KMS-11 (cell line): ENCODE results near the gene FBLN1.
"Not testable (repeated sequence)": the region's sequence is repeated elsewhere in the genome, so short reads cannot be mapped to it uniquely, and the experiment has no call there.

ENCODE experiments used
- H2AFZ ChIP-seq: fragments of 200-600 bp; sonication (generic); 2 replicates; pipeline ENCODE4 v1.6.1; 2016; ENCODE audit warnings: antibody characterized with exemption, mixed run types, low read depth
- H3K27ac ChIP-seq: fragments of 200-600 bp; sonication (generic); 2 replicates; pipeline ENCODE4 v1.6.1; 2016; ENCODE audit warnings: mild to moderate bottlenecking, mixed run types
- H3K27me3 ChIP-seq: fragments of 200-600 bp; sonication (generic); 2 replicates; pipeline ENCODE4 v1.6.1; 2017; ENCODE audit warnings: mild to moderate bottlenecking, low read depth, mixed run types, moderate library complexity; ENCODE audit not compliant: insufficient read depth
- H3K36me3 ChIP-seq: fragments of 200-600 bp; sonication (generic); 2 replicates; pipeline ENCODE4 v1.6.1; 2017; ENCODE audit warnings: mild to moderate bottlenecking, mixed run types; ENCODE audit not compliant: insufficient read depth
- H3K4me1 ChIP-seq: fragments of 200-600 bp; sonication (generic); 2 replicates; pipeline ENCODE4 v1.6.1; 2016; ENCODE audit warnings: mild to moderate bottlenecking, low read depth, mixed run types; ENCODE audit not compliant: poor library complexity, severe bottlenecking
- H3K4me2 ChIP-seq: fragments of 200-600 bp; sonication (generic); 2 replicates; pipeline ENCODE4 v1.7.0; 2016; ENCODE audit warnings: mild to moderate bottlenecking, mixed run types
- H3K4me3 ChIP-seq: fragments of 200-600 bp; sonication (generic); IDR thresholded peaks from 2 replicates; pipeline ENCODE4 v1.6.1; 2017; ENCODE audit warnings: low read depth, low read length, mixed read lengths; ENCODE audit not compliant: insufficient read depth
- H3K79me2 ChIP-seq: fragments of 200-600 bp; sonication (generic); 2 replicates; pipeline ENCODE4 v1.6.1; 2016; ENCODE audit warnings: low read depth, mixed run types; ENCODE audit not compliant: insufficient read depth
- H3K9ac ChIP-seq: fragments of 200-600 bp; sonication (generic); 2 replicates; pipeline ENCODE4 v1.6.1; 2016; ENCODE audit warnings: mild to moderate bottlenecking, mixed run types
- H4K20me1 ChIP-seq: fragments of 200-600 bp; sonication (generic); 2 replicates; pipeline ENCODE4 v1.6.1; 2016; ENCODE audit warnings: mild to moderate bottlenecking, mixed run types; ENCODE audit not compliant: insufficient read depth
- CTCF ChIP-seq: fragments of 200-600 bp; sonication (generic); conservative IDR thresholded peaks from 2 replicates; pipeline ENCODE4 v1.6.1; 2017; ENCODE audit warnings: low read depth, mild to moderate bottlenecking, antibody characterized with exemption, low read length, moderate library complexity, mixed read lengths

The FBLN1 gene

GRCh38 chr22:45617948-45618347, 115.3 kb downstream of the FBLN1 start:
- Histone ChIP-seq H3K4me3 (no peak overlapping the region), H3K79me2 (no peaks in the 10 kb centered on the region), H3K27ac (no peak overlapping the region), H3K9ac (no peak overlapping the region), H3K4me2 (no peak overlapping the region), H3K27me3 (peaks cover 53% of the 10 kb centered on the region), H3K36me3 (no peaks in the 10 kb centered on the region), H3K4me1 (no peaks in the 10 kb centered on the region), H2AFZ (no peak overlapping the region), H4K20me1 (no peaks in the 10 kb centered on the region)
- TF ChIP-seq CTCF = no peak

- Histone ChIP-seq H3K4me3 (no peak overlapping the region), H3K27me3 (peaks cover 64% of the 10 kb centered on the region)
- TF ChIP-seq CTCF = no peak
Measured at GRCh38 chr22:45620706-45621105, 118.0 kb downstream of the FBLN1 start.

GRCh38 chr22:45621836-45622600, 119.3 kb downstream of the FBLN1 start:
- H3K4me1 ChIP-seq = no peaks in the 10 kb centered on the region
- no peaks in the 10 kb centered on the region for H3K79me2 ChIP-seq
- no peak overlapping the region for H3K4me2 ChIP-seq
- H3K36me3 ChIP-seq = no peaks in the 10 kb centered on the region
- peaks cover 62% of the 10 kb centered on the region for H3K27me3 ChIP-seq
- no peak overlapping the region for H2AFZ ChIP-seq
- TF ChIP-seq CTCF = no peak
- no peak overlapping the region for H3K4me3 ChIP-seq
- no peak overlapping the region for H3K9ac ChIP-seq
- no peaks in the 10 kb centered on the region for H4K20me1 ChIP-seq
- no peak overlapping the region for H3K27ac ChIP-seq

More at GRCh38 chr22:45620706-45621105, 118.0 kb downstream of the FBLN1 start:
- Histone ChIP-seq H3K36me3 (no peaks in the 10 kb centered on the region), H2AFZ (no peak overlapping the region), H3K4me1 (no peaks in the 10 kb centered on the region), H3K79me2 (no peaks in the 10 kb centered on the region), H3K27ac (no peak overlapping the region), H3K9ac (no peak overlapping the region), H4K20me1 (no peaks in the 10 kb centered on the region), H3K4me2 (no peak overlapping the region)

- H3K27me3 ChIP-seq = peaks cover 62% of the 10 kb centered on the region
- H3K4me2 ChIP-seq, H3K36me3 ChIP-seq, H3K79me2 ChIP-seq, H3K4me1 ChIP-seq, H2AFZ ChIP-seq, H3K27ac ChIP-seq, H4K20me1 ChIP-seq, H3K4me3 ChIP-seq, H3K9ac ChIP-seq: not testable (repeated sequence)
Measured at GRCh38 chr22:45623464-45624145, 120.9 kb downstream of the FBLN1 start.

GRCh38 chr22:45626198-45626651, 123.5 kb downstream of the FBLN1 start:
- Histone ChIP-seq H3K36me3 (no peaks in the 10 kb centered on the region), H3K4me1 (no peaks in the 10 kb centered on the region), H3K27ac (no peak overlapping the region), H3K9ac (no peak overlapping the region), H3K4me2 (no peak overlapping the region), H3K4me3 (no peak overlapping the region), H4K20me1 (no peaks in the 10 kb centered on the region), H3K79me2 (no peaks in the 10 kb centered on the region), H3K27me3 (peaks cover 63% of the 10 kb centered on the region), H2AFZ (no peak overlapping the region)
- no peak for TF ChIP-seq CTCF
